Cardiac ventricle fibroblast (primary cell): ENCODE measurements around the gene ZNF514. TPM values are rescaled to one million over a fixed set of nuclear protein-coding genes. Genes with fewer than 3 reads are reported as not detected.

Experiments used
- total RNA-seq: library from RNA; depleted of rRNA; stranded (reverse); fragments of >200 nt; gene quantifications from 2 replicates; pipeline ENCODE4 v1.2.3, GENCODE V29; 2015

The ZNF514 gene
- 6.6 and 7.7 TPM in 2 replicates for total RNA-seq

GRCh38 chr2:95159690-95160449 lies at the start of gene ZNF514:
TSS of gene ZNF514 (minus strand) at chr2:95159848. CDS start at chr2:95153253, 6,595 bp downstream.

GRCh38 chr2:95207111-95207961 lies 47.7 kb upstream of the ZNF514 start, which contains the start of gene ZNF892:
TSS of gene ZNF892 (plus strand) at chr2:95207521. CDS start at chr2:95207816, 295 bp downstream.

GRCh38 chr2:95165371-95166064 lies 5.9 kb upstream of the ZNF514 start, which contains the start of gene ZNF2:
TSS of gene ZNF2 (plus strand) at chr2:95165809. CDS start at chr2:95176227, 10,418 bp downstream.

GRCh38 chr2:95121407-95122196 lies 38.0 kb downstream of the ZNF514 start, which contains the start of gene MRPS5:
TSS of gene MRPS5 (minus strand) at chr2:95121808. CDS start at chr2:95121791, 17 bp downstream.

Other genes starting within 250 kb of the ZNF514 start
- gene MAL, start 134.1 kb downstream of the ZNF514 start, total RNA-seq = not detected in 2 replicates
- gene MRPS5, start 38.0 kb downstream of the ZNF514 start, total RNA-seq = 23.0 and 23.9 TPM in 2 replicates
- gene ZNF2, start 6.0 kb upstream of the ZNF514 start, total RNA-seq = 5.2 and 6.3 TPM in 2 replicates
- gene ZNF892, start 47.7 kb upstream of the ZNF514 start, total RNA-seq = 2.3 and 4.4 TPM in 2 replicates
- 0.25 and 0.29 TPM in 2 replicates for gene PROM2, start 114.6 kb upstream of the ZNF514 start, total RNA-seq
- 14.0 and 14.2 TPM in 2 replicates for gene KCNIP3, start 137.5 kb upstream of the ZNF514 start, total RNA-seq
- gene FAHD2A, start 242.9 kb upstream of the ZNF514 start, total RNA-seq = 6.7 and 17.2 TPM in 2 replicates